ENCODE results near the gene TACR1. TPM values are rescaled to one million over a fixed set of nuclear protein-coding genes. Genes with fewer than 3 reads are reported as not detected.

The TACR1 gene
- total RNA-seq, 4 donors from 2014 or later, result 0.14 to 10.1 (median 0.18) TPM

DNA sequence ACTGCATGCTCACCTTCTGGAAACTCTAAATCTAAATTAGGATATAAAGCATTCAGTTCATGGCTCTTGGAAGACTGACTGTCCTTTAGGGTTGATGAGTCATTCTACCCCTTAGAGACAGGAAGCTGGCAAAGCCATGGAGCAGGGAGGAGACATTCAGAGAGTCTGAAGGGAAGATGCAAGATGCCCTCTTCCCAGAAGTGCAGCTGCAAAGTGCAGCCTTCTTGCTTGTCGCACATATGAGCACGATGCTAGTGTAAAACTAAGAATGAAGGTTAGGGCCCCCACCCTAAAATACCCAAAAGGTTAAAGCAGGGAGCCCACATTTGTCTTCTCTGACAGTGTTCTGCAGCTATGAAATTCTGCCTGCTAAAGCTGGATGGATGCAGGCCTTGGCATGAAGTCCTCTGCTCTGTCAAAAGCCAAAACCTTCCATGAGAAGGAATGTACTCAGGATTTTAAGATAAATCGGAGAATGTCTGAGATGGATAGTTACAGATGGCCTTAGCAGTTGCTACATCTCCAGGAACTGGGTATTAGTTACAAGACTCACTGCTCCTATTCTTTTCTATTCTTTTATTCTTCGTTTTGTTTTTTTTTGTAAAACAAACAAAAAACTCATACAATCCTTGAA lies 151.2 kb downstream of the TACR1 start:
- in situ Hi-C loops (cut with MboI; ENCODE audit: low pct_ligation_motif_present in 1 of 4, low pct_unique_long_range_greater_than_20kb in 1 of 4, low sequenced_read_pairs in 3 of 4) (no loop called here), intact Hi-C loops (cut with DNase I; ENCODE audit: low total_unique reads) (no loop called here)
- H3K36me3 ChIP-seq, result no peaks in the 10 kb centered on the region
- no peaks in the 10 kb centered on the region for H3K27me3 ChIP-seq
- DNase-seq, result no peak
- H3K4me1 ChIP-seq, result peaks cover 0 to 13% (median 5%) of the 10 kb centered on the region in 4 donors
- H3K4me3 ChIP-seq, result no peak overlapping the region
- TF ChIP-seq POLR2A (IDR thresholded peaks at IDR 0.05) (no peak), POLR2AphosphoS5 (IDR thresholded peaks at IDR 0.05) (no peak), EP300 (IDR thresholded peaks at IDR 0.05; ENCODE audit: low read depth) (no peak)
- TF ChIP-seq, protein P1, sequence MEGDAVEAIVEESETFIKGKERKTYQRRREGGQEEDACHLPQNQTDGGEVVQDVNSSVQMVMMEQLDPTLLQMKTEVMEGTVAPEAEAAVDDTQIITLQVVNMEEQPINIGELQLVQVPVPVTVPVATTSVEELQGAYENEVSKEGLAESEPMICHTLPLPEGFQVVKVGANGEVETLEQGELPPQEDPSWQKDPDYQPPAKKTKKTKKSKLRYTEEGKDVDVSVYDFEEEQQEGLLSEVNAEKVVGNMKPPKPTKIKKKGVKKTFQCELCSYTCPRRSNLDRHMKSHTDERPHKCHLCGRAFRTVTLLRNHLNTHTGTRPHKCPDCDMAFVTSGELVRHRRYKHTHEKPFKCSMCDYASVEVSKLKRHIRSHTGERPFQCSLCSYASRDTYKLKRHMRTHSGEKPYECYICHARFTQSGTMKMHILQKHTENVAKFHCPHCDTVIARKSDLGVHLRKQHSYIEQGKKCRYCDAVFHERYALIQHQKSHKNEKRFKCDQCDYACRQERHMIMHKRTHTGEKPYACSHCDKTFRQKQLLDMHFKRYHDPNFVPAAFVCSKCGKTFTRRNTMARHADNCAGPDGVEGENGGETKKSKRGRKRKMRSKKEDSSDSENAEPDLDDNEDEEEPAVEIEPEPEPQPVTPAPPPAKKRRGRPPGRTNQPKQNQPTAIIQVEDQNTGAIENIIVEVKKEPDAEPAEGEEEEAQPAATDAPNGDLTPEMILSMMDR (IDR thresholded peaks at IDR 0.05), result no peak
- no peaks in the 10 kb centered on the region for H3K9me3 ChIP-seq
- WGBS, 2 donors (ENCODE audit: low coverage in 1 of 2), result 64 to 67% methylated on average over 4 of the region's 4 CpGs
- H3K27ac ChIP-seq, result peak overlapping the region in 2 of 4 donors; percentile 35 to 37

DNA sequence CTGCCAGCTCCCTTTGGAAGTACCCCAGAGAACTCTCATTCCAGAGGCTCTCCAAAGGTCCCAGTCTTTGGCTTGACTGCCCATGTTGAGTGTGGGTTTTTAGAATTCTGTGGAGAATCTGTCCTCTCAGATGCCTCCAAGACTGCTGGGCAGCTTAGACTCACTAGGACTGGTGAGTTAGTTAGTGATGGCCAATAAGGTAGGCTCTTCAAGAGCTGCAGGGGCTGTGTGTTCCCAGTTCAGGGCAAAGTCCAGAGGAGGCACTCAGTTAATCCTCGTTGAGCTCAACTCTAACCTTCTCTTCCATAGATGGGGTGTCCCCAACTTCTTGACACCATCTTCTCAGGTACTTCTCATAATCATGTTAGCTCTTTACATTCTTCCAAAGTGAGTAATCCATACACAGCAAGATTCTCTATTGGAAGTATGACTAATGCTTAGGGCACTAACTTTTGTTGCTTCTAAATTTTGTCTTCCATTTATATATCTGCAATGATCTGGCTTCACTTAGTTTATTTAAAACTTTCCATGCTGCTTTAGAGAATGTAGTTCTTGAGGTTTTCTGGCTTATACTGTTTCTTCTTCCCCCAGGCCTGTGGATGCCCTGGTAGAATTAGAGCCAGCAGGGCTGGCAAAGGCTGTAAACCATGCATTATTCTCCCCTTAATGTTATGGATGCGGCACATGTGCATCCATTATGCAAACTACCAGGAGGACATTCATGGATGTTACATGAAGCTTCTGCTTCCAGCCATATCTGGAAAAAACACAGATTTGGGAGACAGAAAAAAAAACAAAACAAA lies 151.9 kb downstream of the TACR1 start:
- H3K4me1 ChIP-seq, result peaks cover 0 to 15% (median 5%) of the 10 kb centered on the region in 4 donors
- intact Hi-C loops (cut with DNase I; ENCODE audit: low total_unique reads) (no loop called here), in situ Hi-C loops (cut with MboI; ENCODE audit: low pct_ligation_motif_present in 1 of 4, low pct_unique_long_range_greater_than_20kb in 1 of 4, low sequenced_read_pairs in 3 of 4) (no loop called here)
- no peaks in the 10 kb centered on the region for H3K36me3 ChIP-seq
- H3K9me3 ChIP-seq, result no peaks in the 10 kb centered on the region
- 68 to 100% methylated on average over 1 to 2 of the region's 2 CpGs for WGBS, 2 donors (ENCODE audit: low coverage in 1 of 2)
- H3K27ac ChIP-seq, result peak overlapping the region in 1 of 4 donors; percentile 37
- H3K27me3 ChIP-seq, result no peaks in the 10 kb centered on the region
- TF ChIP-seq, protein P1 (IDR thresholded peaks at IDR 0.05), result no peak
- no peak for TF ChIP-seq POLR2AphosphoS5 (IDR thresholded peaks at IDR 0.05)
- TF ChIP-seq EP300 (IDR thresholded peaks at IDR 0.05; ENCODE audit: low read depth), result no peak
- no peak for TF ChIP-seq POLR2A (IDR thresholded peaks at IDR 0.05)
- no peak for DNase-seq
- H3K4me3 ChIP-seq, result no peak overlapping the region

DNA sequence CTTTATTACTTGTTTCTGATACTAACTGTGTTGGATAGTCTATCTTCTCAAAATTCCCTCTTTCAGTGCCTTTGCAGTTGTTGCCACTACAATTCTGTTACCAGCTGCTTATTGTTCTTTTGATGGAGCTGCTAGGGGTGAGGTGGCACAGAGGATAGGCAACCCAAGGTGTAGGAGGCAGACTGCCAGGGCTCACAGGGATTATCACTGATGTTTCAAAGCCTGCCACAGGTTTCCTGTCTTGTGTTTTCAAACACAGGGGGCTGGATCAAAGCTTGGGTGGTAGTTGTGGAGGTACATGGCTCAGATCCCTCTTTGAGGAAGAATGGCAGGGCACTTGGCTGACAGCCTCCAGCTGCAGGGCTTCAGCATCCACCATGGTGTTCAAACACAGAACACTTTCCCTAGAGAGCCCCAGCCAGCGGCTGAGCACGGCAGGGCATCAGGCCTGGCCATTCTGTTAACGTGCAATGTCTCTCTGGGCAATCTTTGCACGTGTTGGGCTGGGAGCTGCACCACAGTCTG lies 153.7 kb downstream of the TACR1 start:
- Histone ChIP-seq H3K27ac (no peak overlapping the region), H3K9me3 (no peaks in the 10 kb centered on the region), H3K4me3 (no peak overlapping the region), H3K36me3 (no peaks in the 10 kb centered on the region), H3K27me3 (no peaks in the 10 kb centered on the region), H3K4me1 (peaks cover 5 to 27% (median 11%) of the 10 kb centered on the region in 4 donors)
- no peak for DNase-seq
- WGBS, 2 donors (ENCODE audit: low coverage in 1 of 2), result 78% methylated on average over 4 of the region's 4 CpGs; no CpG with 5 or more reads in 1 of the 2 donors
- intact Hi-C loops (cut with DNase I; ENCODE audit: low total_unique reads), result no loop called here
- in situ Hi-C loops (cut with MboI; ENCODE audit: low pct_ligation_motif_present in 1 of 4, low pct_unique_long_range_greater_than_20kb in 1 of 4, low sequenced_read_pairs in 3 of 4), result no loop called here
- TF ChIP-seq, protein P1 (IDR thresholded peaks at IDR 0.05), result no peak
- TF ChIP-seq POLR2A (IDR thresholded peaks at IDR 0.05) (no peak), EP300 (IDR thresholded peaks at IDR 0.05; ENCODE audit: low read depth) (no peak), POLR2AphosphoS5 (IDR thresholded peaks at IDR 0.05) (no peak)

DNA sequence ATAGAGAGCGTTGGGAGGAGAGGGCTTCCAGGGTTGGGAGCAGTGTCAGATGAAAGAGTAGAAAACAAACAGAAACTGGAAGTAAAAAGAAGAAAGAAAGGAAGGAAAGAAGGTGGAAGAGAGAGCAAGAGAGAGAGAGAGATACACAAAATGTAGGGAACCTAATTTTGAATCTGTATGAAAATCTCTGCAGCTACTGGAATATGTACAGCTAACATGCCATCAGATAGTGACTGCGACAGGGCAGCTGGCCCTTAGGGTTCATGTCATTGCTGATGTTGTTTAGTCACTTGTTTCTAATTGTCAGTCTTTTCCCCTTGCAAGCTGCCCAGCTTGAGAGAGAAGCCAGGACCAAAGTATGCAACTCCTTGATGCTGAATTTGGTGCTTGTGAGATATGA lies 155.0 kb downstream of the TACR1 start:
- TF ChIP-seq POLR2A (IDR thresholded peaks at IDR 0.05) (no peak), EP300 (IDR thresholded peaks at IDR 0.05; ENCODE audit: low read depth) (no peak), POLR2AphosphoS5 (IDR thresholded peaks at IDR 0.05) (no peak)
- TF ChIP-seq, protein P1 (IDR thresholded peaks at IDR 0.05), result no peak
- WGBS, 2 donors (ENCODE audit: low coverage in 1 of 2), result 92 to 100% methylated on average over 2 of the region's 2 CpGs
- no peak for DNase-seq
- no peaks in the 10 kb centered on the region for H3K36me3 ChIP-seq
- H3K27ac ChIP-seq, result no peak overlapping the region
- H3K4me1 ChIP-seq, result peaks cover 5 to 27% (median 11%) of the 10 kb centered on the region in 4 donors
- in situ Hi-C loops (cut with MboI; ENCODE audit: low pct_ligation_motif_present in 1 of 4, low pct_unique_long_range_greater_than_20kb in 1 of 4, low sequenced_read_pairs in 3 of 4) (no loop called here), intact Hi-C loops (cut with DNase I; ENCODE audit: low total_unique reads) (no loop called here)
- no peak overlapping the region for H3K4me3 ChIP-seq
- H3K27me3 ChIP-seq, result no peaks in the 10 kb centered on the region
- H3K9me3 ChIP-seq, result no peaks in the 10 kb centered on the region
